Measurements from ENCODE around the gene NAV2. TPM values are rescaled to one million over a fixed set of nuclear protein-coding genes. Genes with fewer than 3 reads are reported as not detected.

NAV2 gene
- polyA plus RNA-seq, 1 experiment = 5.1 TPM

DNA sequence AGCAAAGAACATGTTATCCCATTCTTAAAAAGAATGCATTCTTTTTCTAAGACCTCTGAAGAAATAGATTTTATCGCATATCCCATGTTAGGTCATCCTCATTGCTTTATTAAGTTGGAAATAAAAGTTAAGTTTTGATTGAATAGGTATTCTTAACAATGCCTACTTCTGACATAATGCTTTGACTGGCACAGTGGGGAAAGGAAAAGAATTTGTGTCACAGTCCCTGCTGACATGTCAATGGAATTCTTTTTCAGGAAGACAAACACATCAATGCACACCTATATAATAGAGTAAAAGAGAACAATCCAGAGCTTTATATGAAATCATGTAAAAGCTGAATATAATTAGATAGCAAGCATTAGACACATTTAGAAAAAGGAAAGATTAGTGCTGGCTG is 341.9 kb downstream of the NAV2 start:
- ChIA-PET POLR2A (interaction anchor here (0.7 kb wide), 1 partner anchor 11 kb away, joined by 4 read pairs; no protein-coding TSS in a partner anchor), CTCF (no interaction called here)
- Histone ChIP-seq H3K4me3 (ENCODE audit: low read depth, low read length) (no peak overlapping the region), H3K9me3 (ENCODE audit: control insufficient read depth, insufficient read depth, low read length) (no peaks in the 10 kb centered on the region), H3K27ac (ENCODE audit: low read depth, low read length) (no peak overlapping the region), H3K27me3 (ENCODE audit: control insufficient read depth, insufficient read depth, low read length) (no peaks in the 10 kb centered on the region)
- TF ChIP-seq, protein P1, sequence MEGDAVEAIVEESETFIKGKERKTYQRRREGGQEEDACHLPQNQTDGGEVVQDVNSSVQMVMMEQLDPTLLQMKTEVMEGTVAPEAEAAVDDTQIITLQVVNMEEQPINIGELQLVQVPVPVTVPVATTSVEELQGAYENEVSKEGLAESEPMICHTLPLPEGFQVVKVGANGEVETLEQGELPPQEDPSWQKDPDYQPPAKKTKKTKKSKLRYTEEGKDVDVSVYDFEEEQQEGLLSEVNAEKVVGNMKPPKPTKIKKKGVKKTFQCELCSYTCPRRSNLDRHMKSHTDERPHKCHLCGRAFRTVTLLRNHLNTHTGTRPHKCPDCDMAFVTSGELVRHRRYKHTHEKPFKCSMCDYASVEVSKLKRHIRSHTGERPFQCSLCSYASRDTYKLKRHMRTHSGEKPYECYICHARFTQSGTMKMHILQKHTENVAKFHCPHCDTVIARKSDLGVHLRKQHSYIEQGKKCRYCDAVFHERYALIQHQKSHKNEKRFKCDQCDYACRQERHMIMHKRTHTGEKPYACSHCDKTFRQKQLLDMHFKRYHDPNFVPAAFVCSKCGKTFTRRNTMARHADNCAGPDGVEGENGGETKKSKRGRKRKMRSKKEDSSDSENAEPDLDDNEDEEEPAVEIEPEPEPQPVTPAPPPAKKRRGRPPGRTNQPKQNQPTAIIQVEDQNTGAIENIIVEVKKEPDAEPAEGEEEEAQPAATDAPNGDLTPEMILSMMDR (IDR thresholded peaks at IDR 0.05; ENCODE audit: low read depth, low read length) = no peak
- no peak for DNase-seq (ENCODE audit: low read depth, low spot score)

DNA sequence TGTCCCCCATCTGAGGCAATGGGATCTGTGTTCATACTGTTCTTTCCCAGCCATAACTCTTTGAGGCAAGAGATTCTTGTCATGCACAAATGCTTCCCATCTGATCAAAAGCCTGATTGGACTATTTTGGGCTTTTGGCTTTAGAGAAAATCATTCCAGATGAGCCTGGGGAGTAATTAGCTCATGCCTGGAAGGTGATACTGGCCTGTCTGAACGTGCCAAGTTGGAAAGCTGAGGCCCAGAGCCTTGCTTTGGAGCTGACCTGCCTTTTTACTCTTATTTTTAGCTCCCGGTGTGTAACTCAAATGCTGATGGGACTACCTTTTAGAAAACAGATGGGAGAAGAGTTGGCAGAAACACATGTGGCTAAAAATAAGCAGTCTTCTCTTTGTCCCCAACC is 342.7 kb downstream of the NAV2 start:
- Histone ChIP-seq H3K9me3 (ENCODE audit: control insufficient read depth, insufficient read depth, low read length) (no peaks in the 10 kb centered on the region), H3K27me3 (ENCODE audit: control insufficient read depth, insufficient read depth, low read length) (no peaks in the 10 kb centered on the region), H3K27ac (ENCODE audit: low read depth, low read length) (no peak overlapping the region), H3K4me3 (ENCODE audit: low read depth, low read length) (no peak overlapping the region)
- ChIA-PET POLR2A (interaction anchor here (0.7 kb wide), 1 partner anchor 12 kb away, joined by 4 read pairs; no protein-coding TSS in a partner anchor), CTCF (no interaction called here)
- TF ChIP-seq, protein P1 (IDR thresholded peaks at IDR 0.05; ENCODE audit: low read depth, low read length) = no peak
- DNase-seq (ENCODE audit: low read depth, low spot score) = no peak

DNA sequence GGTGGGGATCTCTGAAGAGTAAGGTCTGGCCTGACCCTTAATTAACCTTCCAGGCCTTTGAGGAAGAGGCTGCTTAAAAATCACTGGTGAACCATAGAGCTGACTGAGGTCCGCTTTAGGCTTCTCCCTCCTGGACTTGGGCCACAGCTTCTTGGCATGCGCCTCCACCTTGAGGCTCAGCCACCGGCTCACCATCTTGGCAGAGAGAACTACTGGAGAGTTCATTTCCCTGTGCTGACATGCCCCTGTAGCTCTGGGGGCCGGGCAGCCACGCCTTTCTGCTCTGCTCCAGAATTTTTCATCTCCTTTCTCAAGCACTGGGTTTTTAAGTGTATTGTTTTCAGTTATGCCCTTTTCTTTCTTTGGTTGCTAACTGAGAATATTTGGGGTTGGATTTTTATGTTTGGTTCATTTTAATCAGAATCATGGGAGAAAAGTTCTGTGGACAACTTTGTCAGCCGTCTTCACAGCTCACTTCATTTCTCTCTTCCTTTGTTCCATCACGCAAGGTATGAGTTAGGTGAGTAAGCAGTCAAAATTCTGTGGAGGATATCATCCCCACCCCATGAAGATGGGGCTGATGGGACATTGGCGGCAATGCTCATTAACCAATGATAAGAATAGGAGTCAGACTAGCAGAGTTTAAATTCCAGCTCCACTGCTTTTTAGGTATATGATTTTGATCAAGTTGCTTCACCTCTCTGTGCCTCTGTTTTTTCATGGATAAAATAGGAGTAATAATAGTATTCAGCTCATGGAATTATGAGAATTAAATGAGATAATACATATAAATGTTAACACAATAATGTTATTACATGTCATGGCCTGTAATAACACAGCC is 343.7 kb downstream of the NAV2 start:
- no peak for DNase-seq (ENCODE audit: low read depth, low spot score)
- Histone ChIP-seq H3K9me3 (ENCODE audit: control insufficient read depth, insufficient read depth, low read length) (no peaks in the 10 kb centered on the region), H3K27ac (ENCODE audit: low read depth, low read length) (no peak overlapping the region), H3K27me3 (ENCODE audit: control insufficient read depth, insufficient read depth, low read length) (no peaks in the 10 kb centered on the region), H3K4me3 (ENCODE audit: low read depth, low read length) (no peak overlapping the region)
- CTCF ChIA-PET = no interaction called here
- TF ChIP-seq, protein P1 (IDR thresholded peaks at IDR 0.05; ENCODE audit: low read depth, low read length) = no peak
- POLR2A ChIA-PET = interaction anchor here (1.3 kb wide), 1 partner anchor 21 kb away, joined by 3 read pairs; no protein-coding TSS in a partner anchor

DNA sequence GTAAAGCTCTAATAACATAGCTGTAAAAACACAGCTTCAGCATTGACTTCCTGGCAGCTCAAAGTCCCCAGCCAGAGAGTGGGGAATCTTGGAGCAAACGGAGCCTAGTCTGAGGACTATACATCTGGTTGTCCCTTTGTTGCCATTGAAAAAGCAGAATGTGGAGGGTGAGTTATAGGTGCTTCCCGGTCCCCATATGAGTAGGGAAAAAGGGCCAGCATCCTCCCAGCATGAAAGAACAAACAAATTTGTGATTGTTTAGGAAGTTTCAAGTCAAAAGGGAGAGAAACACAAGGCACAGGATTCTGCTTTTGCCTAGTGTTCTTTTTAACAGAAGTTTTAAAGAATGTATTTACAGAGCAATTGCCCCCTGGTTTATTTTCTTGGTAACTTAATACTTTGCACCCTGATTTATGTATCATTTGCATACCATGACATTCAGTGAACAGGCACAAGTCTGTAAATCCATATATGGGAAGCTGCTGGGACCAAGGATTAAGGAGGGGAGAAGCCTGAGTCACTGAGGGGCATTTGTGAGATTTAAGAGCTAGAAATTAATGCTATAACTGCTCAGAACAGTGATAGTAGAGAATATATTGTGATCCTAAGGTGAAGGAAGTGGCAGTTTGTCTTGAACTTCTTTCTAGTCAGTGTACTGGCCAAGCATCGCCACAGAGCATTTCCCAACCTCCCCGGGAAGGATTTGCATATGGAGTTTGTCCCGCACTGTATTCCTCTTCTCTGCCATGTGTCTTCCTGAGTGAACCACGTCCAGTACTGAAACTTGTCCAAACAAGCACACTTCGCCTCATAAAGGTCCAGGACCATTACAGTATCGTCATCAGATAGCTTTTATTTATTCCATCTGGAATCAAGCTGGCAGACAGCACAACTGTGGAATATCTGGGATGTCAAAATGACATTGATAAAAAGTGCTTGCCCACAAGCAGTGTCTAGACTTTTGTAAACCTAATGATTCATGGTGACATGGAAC is 344.6 kb downstream of the NAV2 start:
- DNase-seq (ENCODE audit: low read depth, low spot score) = peak; percentile 24
- Histone ChIP-seq H3K4me3 (ENCODE audit: low read depth, low read length) (no peak overlapping the region), H3K27me3 (ENCODE audit: control insufficient read depth, insufficient read depth, low read length) (no peaks in the 10 kb centered on the region), H3K27ac (ENCODE audit: low read depth, low read length) (peak overlapping the region; percentile 55), H3K9me3 (ENCODE audit: control insufficient read depth, insufficient read depth, low read length) (no peaks in the 10 kb centered on the region)
- ChIA-PET CTCF (interaction anchor here (1.0 to 1.3 kb wide), 2 partner anchors 11 to 107 kb away, joined by 3 read pairs; no protein-coding TSS in a partner anchor), POLR2A (interaction anchor here (0.6 to 1.3 kb wide), 4 partner anchors 22 to 1453 kb away, joined by 3 to 12 read pairs (median 4); no protein-coding TSS in a partner anchor)
- TF ChIP-seq, protein P1 (IDR thresholded peaks at IDR 0.05; ENCODE audit: low read depth, low read length) = no peak
